SH-SY5Y (cell line): Measurements from ENCODE around the gene ZBTB38.

Source experiments
- GATA2 ChIP-seq: IDR thresholded peaks from 2 replicates; pipeline ENCODE4 v1.6.1; 2011; ENCODE audit warnings: mild to moderate bottlenecking, low read depth, low read length
- GATA3 ChIP-seq: IDR thresholded peaks from 2 replicates; pipeline ENCODE4 v1.6.1; 2011; ENCODE audit warnings: low read depth, mild to moderate bottlenecking, low read length, moderate library complexity

DNA sequence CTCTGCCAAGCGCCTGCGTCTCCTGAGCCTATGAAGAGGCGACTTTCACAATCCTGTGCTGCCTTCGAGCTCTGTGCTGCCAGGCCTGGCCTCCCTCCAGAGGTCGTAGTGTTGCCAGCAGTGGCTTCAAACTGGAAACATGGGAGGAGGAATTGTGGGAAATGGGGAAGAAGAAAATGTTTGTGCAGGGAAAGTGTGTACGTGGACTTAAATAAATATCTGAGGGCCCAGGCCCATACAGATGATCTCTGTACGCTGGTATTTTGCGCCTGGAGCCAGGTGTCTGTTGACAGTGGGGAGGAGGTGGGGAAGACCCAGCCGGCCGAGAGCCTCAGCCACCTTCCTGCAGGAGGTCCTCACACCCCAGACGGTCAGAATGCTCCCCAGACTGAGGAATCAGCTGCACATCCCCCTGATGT is 44.6 kb downstream of the ZBTB38 start:
- TF ChIP-seq GATA2 (no peak), GATA3 (no peak)
